ENCODE results near the gene ERH. TPM values are rescaled to one million over a fixed set of nuclear protein-coding genes. Genes with fewer than 3 reads are reported as not detected.
"Not testable (repeated sequence)": the region's sequence is repeated elsewhere in the genome, so short reads cannot be mapped to it uniquely, and the experiment has no call there.

The ERH gene
- total RNA-seq, 1 donor from 2014 or later: 109 TPM

- DNase-seq (ENCODE audit: low spot score): no peak
- intact Hi-C loops (cut with DNase I): no loop called here
Observed at GRCh38 chr14:69400154-69400553, 2.1 kb upstream of the ERH start.

DNA sequence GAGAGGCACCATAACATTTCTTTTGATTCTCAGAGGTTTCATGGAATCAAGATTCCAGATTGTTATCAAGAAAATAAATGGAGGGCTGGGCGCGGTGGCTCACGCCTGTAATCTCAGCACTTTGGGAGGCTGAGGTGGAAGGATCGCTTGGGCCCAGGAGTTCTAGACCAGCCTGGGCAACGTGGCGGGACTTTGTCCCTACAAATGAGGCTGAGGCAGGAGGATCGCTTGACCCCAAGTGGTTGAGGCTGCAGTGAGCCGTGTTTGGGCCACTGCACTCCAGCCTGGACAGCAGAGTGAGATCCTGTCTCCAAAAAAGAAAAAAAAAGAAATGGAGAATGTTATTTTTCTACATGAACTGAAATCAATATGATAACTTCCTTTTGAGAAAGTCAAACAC lies 1.7 kb upstream of the ERH start:
- intact Hi-C loops (cut with DNase I): no loop called here
- DNase-seq (ENCODE audit: low spot score): no peak

GRCh38 chr14:69398818-69399210 lies 715 bp upstream of the ERH start:
- no peak for DNase-seq (ENCODE audit: low spot score)
- intact Hi-C loops (cut with DNase I): no loop called here

DNA sequence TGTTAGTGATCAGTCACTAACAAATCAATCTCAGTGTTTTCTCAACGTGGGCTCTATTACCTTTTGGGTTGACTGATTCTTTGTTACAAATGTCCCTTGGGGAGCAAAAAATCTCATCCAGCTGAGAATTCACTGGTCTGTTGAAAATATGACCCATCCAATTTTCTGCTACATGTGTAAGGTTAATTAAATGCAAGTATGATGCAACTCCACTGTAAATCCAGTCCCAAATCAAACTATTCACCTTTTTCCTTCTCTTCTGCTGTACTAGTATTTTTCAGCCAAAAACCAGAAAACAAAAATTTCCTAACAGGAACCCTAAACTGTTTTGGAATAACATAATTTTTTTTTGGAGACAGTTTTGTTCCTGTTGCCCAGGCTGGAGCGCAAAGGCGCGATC lies 2.2 kb downstream of the ERH start:
- no peak for DNase-seq (ENCODE audit: low spot score)
- intact Hi-C loops (cut with DNase I): no loop called here

DNA sequence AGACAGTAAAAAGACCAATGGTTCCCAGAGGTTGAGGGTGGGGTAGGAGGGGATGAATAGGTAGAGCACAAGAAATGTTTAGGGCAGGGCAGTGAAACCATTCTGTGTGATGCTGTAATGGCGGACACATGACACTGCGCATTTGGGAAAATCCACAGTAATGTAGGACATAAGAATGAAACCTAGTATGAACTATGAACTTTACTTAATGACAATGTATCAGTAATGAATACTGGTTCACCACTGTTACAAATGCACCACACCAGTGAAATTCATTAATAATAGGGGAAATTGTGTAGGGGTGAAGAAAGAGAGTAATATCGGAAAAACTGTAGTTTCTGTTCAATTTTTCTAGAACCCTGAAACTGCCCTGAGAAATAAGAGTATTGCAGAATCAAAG lies 5.6 kb downstream of the ERH start:
- DNase-seq (ENCODE audit: low spot score): no peak
- intact Hi-C loops (cut with DNase I): no loop called here

- DNase-seq (ENCODE audit: low spot score); intact Hi-C loops (cut with DNase I): not testable (repeated sequence)
Observed at GRCh38 chr14:69391400-69391799, 6.7 kb downstream of the ERH start.

DNA sequence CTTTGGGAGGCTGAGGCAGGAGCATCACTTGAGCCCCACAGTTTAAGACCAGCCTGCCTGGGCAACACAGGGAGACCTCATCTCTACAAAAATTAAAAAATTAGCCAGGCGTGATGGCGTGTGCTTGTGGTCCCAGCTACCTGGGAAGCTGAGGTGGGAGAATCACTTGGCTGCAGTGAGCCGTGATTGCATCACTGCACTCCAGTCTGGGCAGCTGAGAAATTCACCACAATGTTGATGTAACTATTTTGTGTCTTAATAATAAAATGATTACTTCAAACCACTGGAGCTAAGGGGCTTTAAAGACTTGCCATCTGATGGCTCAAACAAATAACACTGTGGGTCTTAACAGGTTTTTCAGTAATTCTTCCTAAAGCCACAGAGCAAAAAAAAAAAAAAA lies 10.8 kb downstream of the ERH start:
- intact Hi-C loops (cut with DNase I): no loop called here
- no peak for DNase-seq (ENCODE audit: low spot score)

GRCh38 chr14:69378274-69378673 lies 19.8 kb downstream of the ERH start:
- intact Hi-C loops (cut with DNase I): no loop called here
- DNase-seq (ENCODE audit: low spot score): no peak

DNA sequence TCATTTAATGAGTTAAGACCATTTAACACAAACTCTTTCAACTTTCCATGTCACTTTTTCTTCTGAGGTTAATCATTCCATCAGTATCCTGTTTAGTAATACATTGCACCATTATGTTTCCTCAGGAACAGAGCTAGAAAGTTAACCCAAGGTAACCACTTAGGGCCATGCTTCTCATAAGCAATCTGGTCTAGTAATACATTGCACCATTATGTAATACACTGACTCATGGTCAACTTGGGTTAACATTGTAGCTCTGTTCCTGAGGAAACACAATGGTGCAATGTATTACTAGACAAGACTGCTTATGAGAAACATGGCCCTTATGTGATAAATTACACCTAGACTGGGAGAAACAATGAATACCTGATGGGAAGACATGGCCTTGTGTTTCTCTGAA lies 21.7 kb downstream of the ERH start:
- intact Hi-C loops (cut with DNase I): no loop called here
- DNase-seq (ENCODE audit: low spot score): no peak

DNA sequence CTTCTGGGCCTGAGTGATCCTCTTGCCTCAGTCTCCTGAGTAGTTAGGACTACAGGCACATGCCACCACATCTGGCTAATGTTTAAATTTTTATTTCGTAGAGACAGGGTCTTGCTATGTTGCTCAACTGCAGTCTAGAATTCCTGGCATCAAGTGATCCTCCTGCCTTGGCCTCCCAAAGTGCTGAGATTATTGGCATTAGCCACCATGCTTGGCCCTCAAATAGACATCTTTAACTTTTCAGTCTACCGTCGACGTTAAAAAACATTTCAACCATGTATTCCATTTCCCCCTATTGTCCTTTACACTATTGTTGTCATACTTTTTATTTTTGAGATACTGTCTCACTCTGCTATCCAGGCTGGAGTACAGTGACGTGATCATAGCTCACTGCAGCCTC lies 22.4 kb downstream of the ERH start:
- intact Hi-C loops (cut with DNase I): no loop called here

DNA sequence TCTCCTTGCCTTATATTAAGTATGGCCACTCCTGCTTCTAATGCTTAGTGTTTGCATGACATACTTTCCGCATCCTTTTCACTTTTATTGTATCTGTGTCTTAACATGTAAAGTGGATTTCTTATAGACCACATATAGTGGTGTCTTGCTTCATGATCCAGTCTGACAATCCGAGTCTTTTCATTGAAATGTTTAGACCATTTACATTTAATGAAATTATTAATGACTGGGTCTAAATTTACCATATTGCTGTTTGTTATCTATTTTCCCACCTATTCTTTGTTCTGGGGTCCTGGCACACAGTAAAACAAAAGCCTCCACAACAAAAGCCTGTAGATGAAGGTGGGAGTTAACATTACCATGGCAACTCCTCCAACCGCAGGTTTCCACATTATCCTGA lies 22.9 kb downstream of the ERH start:
- no peak for DNase-seq (ENCODE audit: low spot score)
- intact Hi-C loops (cut with DNase I): no loop called here

More for the DNA sequence above, 22.4 kb downstream of the ERH start:
- DNase-seq (ENCODE audit: low spot score): no peak

GRCh38 chr14:69374235-69374634 lies 23.9 kb downstream of the ERH start:
- no peak for DNase-seq (ENCODE audit: low spot score)
- intact Hi-C loops (cut with DNase I): no loop called here

- intact Hi-C loops (cut with DNase I): no loop called here
- DNase-seq (ENCODE audit: low spot score): no peak
Observed at GRCh38 chr14:69373104-69373503, 25.0 kb downstream of the ERH start.

DNA sequence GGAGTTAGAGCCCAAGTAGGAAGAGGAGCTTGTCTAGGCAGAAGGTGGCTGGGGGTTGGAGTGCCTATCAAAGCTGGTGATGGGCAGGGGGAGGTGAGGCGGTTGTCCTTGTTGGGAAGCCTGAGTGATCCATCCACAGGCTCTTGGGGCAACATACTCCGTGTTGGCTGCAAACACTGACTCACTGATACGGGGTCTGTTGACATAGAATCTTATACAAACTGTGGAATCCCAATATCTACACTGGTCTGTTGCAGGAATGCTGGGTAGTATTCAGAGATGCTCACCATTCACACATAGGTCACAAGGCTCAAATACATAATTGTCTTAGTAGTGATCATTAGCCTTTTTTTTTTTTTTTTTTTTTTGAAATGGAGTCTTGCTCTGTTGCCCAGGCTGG lies 26.0 kb downstream of the ERH start:
- no peak for DNase-seq (ENCODE audit: low spot score)
- intact Hi-C loops (cut with DNase I): no loop called here

DNA sequence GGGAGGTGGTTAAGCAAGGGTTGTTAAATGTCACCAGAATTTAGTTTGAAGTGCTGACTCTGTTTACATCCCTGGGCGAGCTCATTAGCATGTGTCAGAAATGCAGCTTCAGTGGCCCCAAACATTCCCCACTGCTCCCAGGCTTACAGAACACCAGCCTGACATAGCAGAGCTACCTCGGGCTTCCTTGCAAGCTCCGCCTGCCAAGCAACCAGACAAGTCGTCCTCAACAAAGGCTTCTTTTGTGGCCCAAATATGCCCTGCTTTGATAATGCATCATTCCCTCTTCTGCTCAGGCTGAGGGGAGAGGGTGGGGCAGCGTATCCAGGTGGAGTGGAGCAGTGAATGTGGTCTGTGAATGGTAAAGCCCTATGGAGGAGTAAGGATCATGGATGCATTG lies 28.0 kb downstream of the ERH start:
- DNase-seq (ENCODE audit: low spot score): no peak
- intact Hi-C loops (cut with DNase I): no loop called here

GRCh38 chr14:69368381-69368780 lies 29.7 kb downstream of the ERH start:
- no peak for DNase-seq (ENCODE audit: low spot score)
- intact Hi-C loops (cut with DNase I): no loop called here

DNA sequence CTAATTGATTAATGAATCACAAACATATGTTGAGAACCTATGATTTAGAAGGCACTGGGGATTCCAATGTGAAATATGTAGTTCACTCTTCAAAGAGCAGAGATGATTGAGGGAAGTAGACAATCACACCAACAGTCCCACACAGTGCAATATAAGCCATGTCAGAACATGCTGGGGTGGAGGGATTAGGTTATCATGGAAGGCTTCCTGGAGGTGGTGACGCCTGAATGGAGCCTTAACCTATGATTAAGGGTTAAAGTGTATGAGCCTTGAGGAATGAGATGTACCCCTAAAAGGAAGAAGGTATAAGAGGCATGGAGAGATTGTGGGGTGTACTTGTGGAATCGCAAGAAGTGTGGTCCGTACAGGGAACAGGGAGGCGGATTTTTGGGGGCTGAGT lies 31.3 kb downstream of the ERH start:
- no peak for DNase-seq (ENCODE audit: low spot score)
- intact Hi-C loops (cut with DNase I): no loop called here

DNA sequence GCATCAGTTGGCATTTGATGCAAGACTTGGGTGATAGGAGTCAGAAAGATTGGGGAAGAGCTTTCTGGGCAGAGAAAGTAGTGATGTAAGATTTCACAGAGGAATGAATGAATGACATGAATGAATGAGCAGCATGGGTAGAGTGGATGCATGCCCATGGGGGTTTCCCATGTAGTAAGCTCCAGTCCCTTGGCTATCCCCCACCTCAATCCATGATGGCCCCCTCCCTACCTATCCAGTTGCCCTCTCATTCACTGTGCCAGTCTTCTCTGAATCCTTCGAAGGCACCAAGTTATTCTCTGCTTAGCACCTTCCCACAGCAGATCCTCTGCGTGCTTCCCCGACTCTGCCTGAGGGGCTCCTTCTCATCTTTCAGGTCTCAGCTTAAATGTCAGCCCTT lies 32.0 kb downstream of the ERH start:
- intact Hi-C loops (cut with DNase I): no loop called here
- DNase-seq (ENCODE audit: low spot score): no peak

GRCh38 chr14:69364378-69364777 lies 33.7 kb downstream of the ERH start:
- no peak for DNase-seq (ENCODE audit: low spot score)
- intact Hi-C loops (cut with DNase I): loop anchor here (5.0 kb wide), 1 partner anchor 122 kb away; no protein-coding TSS in a partner anchor

GRCh38 chr14:69363964-69364363 lies 34.1 kb downstream of the ERH start:
- intact Hi-C loops (cut with DNase I): loop anchor here (5.0 kb wide), 1 partner anchor 122 kb away; no protein-coding TSS in a partner anchor
- no peak for DNase-seq (ENCODE audit: low spot score)

DNA sequence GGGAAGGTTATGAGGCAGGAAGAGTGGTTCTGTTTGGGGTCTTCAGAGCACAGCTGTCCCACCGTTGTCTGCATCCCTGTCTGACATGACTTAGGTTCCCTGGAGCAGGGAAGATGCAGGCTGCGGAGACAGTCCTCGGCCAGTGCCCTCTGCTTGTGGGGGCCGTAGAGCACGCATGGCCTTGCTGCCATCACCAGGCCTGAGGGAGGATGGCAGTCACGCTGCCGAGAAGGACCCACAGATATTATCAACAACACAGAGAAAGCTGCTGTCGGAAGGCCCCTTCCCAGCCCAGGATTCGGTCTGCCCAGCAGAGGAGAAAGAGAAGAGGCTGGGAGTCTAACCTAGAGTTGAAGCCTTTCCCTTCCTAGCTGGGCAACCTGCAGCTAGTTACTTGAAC lies 35.0 kb downstream of the ERH start:
- intact Hi-C loops (cut with DNase I): loop anchor here (5.0 kb wide), 1 partner anchor 121 kb away; no protein-coding TSS in a partner anchor
- no peak for DNase-seq (ENCODE audit: low spot score)

- no peak for DNase-seq (ENCODE audit: low spot score)
- intact Hi-C loops (cut with DNase I): loop anchor here (5.0 kb wide), 1 partner anchor 118 kb away; no protein-coding TSS in a partner anchor
Observed at GRCh38 chr14:69360438-69361108, 37.5 kb downstream of the ERH start.

Measured in cardiac septum (tissue), 1 donor.